H1 (cell line): ENCODE data around the gene PTPRG. TPM values are rescaled to one million over a fixed set of nuclear protein-coding genes. Genes with fewer than 3 reads are reported as not detected.

Source experiments
- ASH2L ChIP-seq: fragments of 200-600, 300-600 bp; sonication (generic); IDR thresholded peaks from one replicate; pipeline ENCODE4 v1.7.1; 2017; ENCODE audit warnings: low read length
- POLR2AphosphoS5 ChIP-seq: IDR thresholded peaks from 2 replicates; pipeline ENCODE4 v1.6.1; 2011; ENCODE audit warnings: low read depth, low read length
- POU5F1 ChIP-seq: IDR thresholded peaks from 2 replicates; pipeline ENCODE4 v1.6.1; 2011; ENCODE audit warnings: low read depth, mild to moderate bottlenecking, low read length, moderate library complexity
- RAD21 ChIP-seq, 2 experiments: IDR thresholded peaks in 1 of 2; conservative IDR thresholded peaks in 1 of 2; 2 replicates each; pipeline ENCODE4 v1.6.1; 2011; ENCODE audit warnings: low read depth in 2 of 2, low read length in 2 of 2, improper control_type of control experiment in 1 of 2, inconsistent platforms in 1 of 2, mild to moderate bottlenecking in 1 of 2, moderate library complexity in 1 of 2
- TBP ChIP-seq: IDR thresholded peaks from 2 replicates; pipeline ENCODE4 v1.6.1; 2011; ENCODE audit warnings: low read depth, low read length, improper control_type of control experiment
- YY1 ChIP-seq: IDR thresholded peaks from 2 replicates; pipeline ENCODE4 v1.6.1; 2011; ENCODE audit warnings: low read depth, mild to moderate bottlenecking, low read length
- polyA plus RNA-seq, 7 experiments: library from polyadenylated mRNA; depleted of rRNA in 3 of 7; stranded (reverse) in 5 of 7; unstranded in 2 of 7; fragments of >200 nt in 5 of 7; fragments of 200-250 nt in 2 of 7; gene quantifications; 1 replicate in 5 of 7; 2 replicates in 1 of 7; 4 replicates in 1 of 7; pipeline versions ENCODE4 v1.2.1 to v1.2.3, GENCODE V29; 2011 to 2013; ENCODE audit warnings: missing spikeins in 2 of 7, mixed read lengths in 2 of 7
- total RNA-seq: library from RNA; stranded (reverse); fragmentation: NEBNext Ultra II Directional; extraction: Animal tissue kit (Norgen Biotek cat#: 25700); gene quantifications from 2 replicates; pipeline ENCODE4 v1.2.1, GENCODE V29; 2021
- TF ChIP-seq, protein P1 (sequence below): IDR thresholded peaks from 2 replicates; pipeline ENCODE4 v1.6.1; 2012; ENCODE audit warnings: low read length, inconsistent platforms
- TF ChIP-seq, protein P2 (sequence below): IDR thresholded peaks from 2 replicates; pipeline ENCODE4 v1.6.1; 2012; ENCODE audit warnings: inconsistent platforms

The PTPRG gene
- total and polyA plus RNA-seq, 2 of the 8 experiments (the other 6 are each of a cell fraction or from before 2014, with no cell fraction given) = 23.3 to 96.2 TPM

DNA sequence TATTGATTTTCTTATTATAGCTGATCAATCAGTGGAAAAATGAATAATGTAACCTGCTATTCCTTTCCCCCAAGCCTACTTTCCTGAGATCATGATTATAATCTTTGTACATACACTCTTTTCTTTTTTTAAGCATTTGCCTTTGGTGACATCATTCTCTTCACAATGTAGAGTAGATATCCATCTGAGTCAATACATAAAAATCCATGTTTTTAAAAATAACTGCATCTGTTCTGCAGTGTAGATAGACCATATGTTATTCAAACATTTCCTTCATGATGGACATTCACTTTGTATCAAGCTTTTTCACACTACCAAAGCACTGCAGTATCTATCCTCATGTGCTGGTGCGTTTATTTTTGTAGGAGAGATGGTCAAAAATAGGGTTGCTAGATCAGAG, 211.1 kb downstream of the PTPRG start (continued):
- TF ChIP-seq RAD21 (IDR thresholded peaks at IDR 0.05 in 1 of 2, conservative IDR thresholded peaks at IDR 0.05 in 1 of 2; ENCODE audit: low read depth in 2 of 2, low read length in 2 of 2) (no peak), YY1 (no peak), ASH2L (no peak), POU5F1 (no peak), TBP (no peak), POLR2AphosphoS5 (no peak)
- TF ChIP-seq, protein P1, sequence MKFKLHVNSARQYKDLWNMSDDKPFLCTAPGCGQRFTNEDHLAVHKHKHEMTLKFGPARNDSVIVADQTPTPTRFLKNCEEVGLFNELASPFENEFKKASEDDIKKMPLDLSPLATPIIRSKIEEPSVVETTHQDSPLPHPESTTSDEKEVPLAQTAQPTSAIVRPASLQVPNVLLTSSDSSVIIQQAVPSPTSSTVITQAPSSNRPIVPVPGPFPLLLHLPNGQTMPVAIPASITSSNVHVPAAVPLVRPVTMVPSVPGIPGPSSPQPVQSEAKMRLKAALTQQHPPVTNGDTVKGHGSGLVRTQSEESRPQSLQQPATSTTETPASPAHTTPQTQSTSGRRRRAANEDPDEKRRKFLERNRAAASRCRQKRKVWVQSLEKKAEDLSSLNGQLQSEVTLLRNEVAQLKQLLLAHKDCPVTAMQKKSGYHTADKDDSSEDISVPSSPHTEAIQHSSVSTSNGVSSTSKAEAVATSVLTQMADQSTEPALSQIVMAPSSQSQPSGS = no peak
- TF ChIP-seq, protein P2, sequence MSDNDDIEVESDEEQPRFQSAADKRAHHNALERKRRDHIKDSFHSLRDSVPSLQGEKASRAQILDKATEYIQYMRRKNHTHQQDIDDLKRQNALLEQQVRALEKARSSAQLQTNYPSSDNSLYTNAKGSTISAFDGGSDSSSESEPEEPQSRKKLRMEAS = no peak
